MM.1S (cell line): ENCODE data around the gene GPR27.

ENCODE experiments used
- EZH2 ChIP-seq: fragments of 300-600 bp; sonication (generic); optimal IDR thresholded peaks from 2 replicates; pipeline ENCODE3; 2017; ENCODE audit warnings: low read depth, mild to moderate bottlenecking, antibody characterized with exemption, low read length, mixed read lengths
- EZH2phosphoT487 ChIP-seq: fragments of 300-600 bp; sonication (generic); IDR thresholded peaks from 2 replicates; pipeline ENCODE4 v1.6.1; 2018; ENCODE audit warnings: antibody characterized with exemption, low read length

- TF ChIP-seq EZH2phosphoT487, result no peak
- TF ChIP-seq EZH2, result no peak
Observed at GRCh38 chr3:71784914-71785531, 31.4 kb downstream of the GPR27 start, which contains the start of gene PROK2.
